ENCODE measurements around the gene CDX2.
A peak's percentile ranks its signal among the peaks of the same experiment; 100 is the strongest.

GRCh38 chr13:27960362-27961226, 8.5 kb downstream of the CDX2 start:
- TF ChIP-seq CTCF (IDR thresholded peaks at IDR 0.05 in 4 of 5, conservative IDR thresholded peaks at IDR 0.05 in 1 of 5) (peak in 3 of 5 experiments; percentile 11 to 47 (median 26)), POLR2A (IDR thresholded peaks at IDR 0.05) (no peak)
